ENCODE data around the gene MRI1.

MRI1 gene

GRCh38 chr19:13814550-13814949 lies 50.2 kb downstream of the MRI1 start:
- FAIRE-seq (no peak), DNase-seq (ENCODE audit: insufficient read length) (no peak)
- TF ChIP-seq POLR2AphosphoS5 (IDR thresholded peaks at IDR 0.05; ENCODE audit: low read depth, low read length) (no peak), TAF1 (IDR thresholded peaks at IDR 0.05; ENCODE audit: borderline replicate concordance, low read depth, low read length) (no peak), POLR2A (IDR thresholded peaks at IDR 0.05; ENCODE audit: low read depth, low read length) (no peak)

- TF ChIP-seq POLR2A (IDR thresholded peaks at IDR 0.05; ENCODE audit: low read depth, low read length): no peak
- TF ChIP-seq TAF1 (IDR thresholded peaks at IDR 0.05; ENCODE audit: borderline replicate concordance, low read depth, low read length): no peak
- no peak for TF ChIP-seq POLR2AphosphoS5 (IDR thresholded peaks at IDR 0.05; ENCODE audit: low read depth, low read length)
- FAIRE-seq (no peak), DNase-seq (ENCODE audit: insufficient read length) (no peak)
Observed at GRCh38 chr19:13817018-13817614, 52.8 kb downstream of the MRI1 start.

- FAIRE-seq: no peak
Observed at GRCh38 chr19:13817615-13818371, 53.5 kb downstream of the MRI1 start.

GRCh38 chr19:13819238-13819637 lies 54.9 kb downstream of the MRI1 start:
- FAIRE-seq (no peak), DNase-seq (ENCODE audit: insufficient read length) (no peak)
- TF ChIP-seq POLR2A (IDR thresholded peaks at IDR 0.05; ENCODE audit: low read depth, low read length): no peak
- TF ChIP-seq TAF1 (IDR thresholded peaks at IDR 0.05; ENCODE audit: borderline replicate concordance, low read depth, low read length): no peak
- TF ChIP-seq POLR2AphosphoS5 (IDR thresholded peaks at IDR 0.05; ENCODE audit: low read depth, low read length): no peak

More at GRCh38 chr19:13817615-13818371, 53.5 kb downstream of the MRI1 start:
- DNase-seq (ENCODE audit: insufficient read length): no peak
- TF ChIP-seq TAF1 (IDR thresholded peaks at IDR 0.05; ENCODE audit: borderline replicate concordance, low read depth, low read length) (no peak), POLR2AphosphoS5 (IDR thresholded peaks at IDR 0.05; ENCODE audit: low read depth, low read length) (no peak), POLR2A (IDR thresholded peaks at IDR 0.05; ENCODE audit: low read depth, low read length) (no peak)

GRCh38 chr19:13821292-13821691 lies 57.0 kb downstream of the MRI1 start:
- DNase-seq (ENCODE audit: insufficient read length) (no peak), FAIRE-seq (no peak)

GRCh38 chr19:13823256-13823655 lies 58.9 kb downstream of the MRI1 start:
- DNase-seq (ENCODE audit: insufficient read length) (no peak), FAIRE-seq (no peak)
- TF ChIP-seq POLR2A (IDR thresholded peaks at IDR 0.05; ENCODE audit: low read depth, low read length): no peak
- no peak for TF ChIP-seq POLR2AphosphoS5 (IDR thresholded peaks at IDR 0.05; ENCODE audit: low read depth, low read length)
- TF ChIP-seq TAF1 (IDR thresholded peaks at IDR 0.05; ENCODE audit: borderline replicate concordance, low read depth, low read length): no peak

More at GRCh38 chr19:13821292-13821691, 57.0 kb downstream of the MRI1 start:
- TF ChIP-seq TAF1 (IDR thresholded peaks at IDR 0.05; ENCODE audit: borderline replicate concordance, low read depth, low read length) (no peak), POLR2AphosphoS5 (IDR thresholded peaks at IDR 0.05; ENCODE audit: low read depth, low read length) (no peak), POLR2A (IDR thresholded peaks at IDR 0.05; ENCODE audit: low read depth, low read length) (no peak)

Measured in GM12892 (cell line).